CD8-positive, alpha-beta memory T cell (primary cell): ENCODE measurements around the gene GBF1. TPM values are rescaled to one million over a fixed set of nuclear protein-coding genes. Genes with fewer than 3 reads are reported as not detected.
A peak's percentile ranks its signal among the peaks of the same experiment; 100 is the strongest.

ENCODE experiments used
- CTCF ChIA-PET: fragments of 350-600 bp; sonication (Branson Sonifier 250); formaldehyde crosslinking; loops from one replicate; lab custom pipeline; 2021; ENCODE audit warnings: antibody characterized with exemption; lab: Charles Lee
- POLR2A ChIA-PET: fragments of 350-600 bp; sonication (Branson Sonifier 250); formaldehyde crosslinking; loops from one replicate; lab custom pipeline; 2021; ENCODE audit warnings: antibody characterized with exemption; lab: Charles Lee
- DNase-seq, 5 donors: peaks; one replicate each; pipeline versions ENCODE4 v3.0.0 to v3.0.0-alpha.2; 2020 to 2022; ENCODE audit warnings: mixed read lengths in 1 of 5
- H3K27ac ChIP-seq: one replicate; pipeline ENCODE4 v1.7.0; 2013; ENCODE audit warnings: low read depth, mild to moderate bottlenecking, low read length, moderate library complexity
- H3K27me3 ChIP-seq: 2 replicates; pipeline ENCODE4 v1.7.0; 2013; ENCODE audit warnings: low read length, mild to moderate bottlenecking; ENCODE audit not compliant: insufficient read depth, poor library complexity, severe bottlenecking
- H3K36me3 ChIP-seq: 2 replicates; pipeline ENCODE4 v1.7.0; 2013; ENCODE audit warnings: mild to moderate bottlenecking, low read length, moderate library complexity; ENCODE audit not compliant: insufficient read depth
- H3K4me1 ChIP-seq: 2 replicates; pipeline ENCODE4 v1.7.0; 2013; ENCODE audit warnings: mild to moderate bottlenecking, low read length, moderate library complexity; ENCODE audit not compliant: insufficient read depth
- H3K4me3 ChIP-seq: 2 replicates; pipeline ENCODE4 v1.7.0; 2013; ENCODE audit warnings: mild to moderate bottlenecking, low read length
- H3K9me3 ChIP-seq: 2 replicates; pipeline ENCODE4 v1.7.0; 2013; ENCODE audit warnings: mild to moderate bottlenecking, low read length
- H3K27ac Mint-ChIP-seq, 8 donors: one replicate each; pipeline ENCODE4 v1.8.0; 2020 to 2021; ENCODE audit warnings: mixed read lengths in 8 of 8, mild to moderate bottlenecking in 6 of 8, inconsistent platforms in 3 of 8, moderate library complexity in 3 of 8
- H3K27me3 Mint-ChIP-seq, 2 donors: one replicate each; pipeline ENCODE4 v1.8.0; 2020 to 2021; ENCODE audit warnings: mixed read lengths in 2 of 2, mild to moderate bottlenecking in 1 of 2, moderate library complexity in 1 of 2
- H3K36me3 Mint-ChIP-seq, 3 donors: one replicate each; pipeline ENCODE4 v1.8.0; 2020 to 2021; ENCODE audit warnings: mixed read lengths in 3 of 3, inconsistent platforms in 1 of 3, mild to moderate bottlenecking in 1 of 3
- H3K4me1 Mint-ChIP-seq, 3 donors: one replicate each; pipeline ENCODE4 v1.8.0; 2020 to 2021; ENCODE audit warnings: mixed read lengths in 3 of 3, inconsistent platforms in 1 of 3, mild to moderate bottlenecking in 1 of 3
- H3K4me3 Mint-ChIP-seq, 7 donors: one replicate each; pipeline ENCODE4 v1.8.0; 2020 to 2021; ENCODE audit warnings: mixed read lengths in 7 of 7, mild to moderate bottlenecking in 6 of 7, moderate library complexity in 4 of 7, inconsistent platforms in 2 of 7
- H3K9me3 Mint-ChIP-seq, 5 donors: one replicate each; pipeline ENCODE4 v1.8.0; 2020 to 2022; ENCODE audit warnings: mixed read lengths in 5 of 5, mild to moderate bottlenecking in 3 of 5, moderate library complexity in 2 of 5, inconsistent platforms in 1 of 5
- polyA plus RNA-seq: library from polyadenylated mRNA; unstranded; fragments of 300-500 nt; fragmentation: Illumina TruSeq; gene quantifications from one replicate; pipeline ENCODE4 v1.2.3, GENCODE V29; 2021
- total RNA-seq, 2 experiments: library from RNA; stranded (reverse); gene quantifications; one replicate each; pipeline ENCODE4 v1.2.3, GENCODE V29; 2021

The GBF1 gene
- total and polyA plus RNA-seq, 3 experiments from 2014 or later = 21.6 to 39.2 (median 38.7) TPM

DNA sequence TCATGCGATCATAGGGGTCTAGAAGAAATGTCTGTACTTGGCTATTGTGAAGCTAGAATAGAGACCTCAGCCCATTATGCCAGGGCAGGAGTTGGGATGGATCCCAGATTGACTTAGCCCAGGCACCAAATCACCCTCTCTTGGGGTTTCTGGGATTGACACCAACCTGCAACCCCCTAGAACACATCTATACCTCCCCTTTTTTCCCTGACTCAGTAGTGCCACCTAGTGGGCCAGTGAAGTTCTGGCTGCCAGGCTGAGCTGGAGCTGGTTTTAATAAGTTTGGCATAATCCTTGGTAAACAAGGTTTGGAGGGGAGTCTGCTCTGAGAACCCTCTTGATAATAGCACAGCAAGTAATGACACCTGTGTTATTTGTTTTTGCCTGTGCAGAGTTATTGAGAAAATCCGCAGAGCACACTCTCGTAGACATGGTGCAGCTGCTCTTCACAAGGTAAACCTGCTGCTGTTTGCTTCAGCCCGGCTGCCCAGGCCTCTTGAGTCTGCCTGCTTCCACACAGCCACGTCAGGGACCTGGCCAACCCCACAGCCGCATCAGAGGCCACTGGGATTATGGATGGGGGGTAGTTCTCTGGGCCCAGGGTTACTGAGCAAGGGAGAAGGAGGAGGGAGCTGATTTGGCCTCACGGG, 106.9 kb downstream of the GBF1 start:
- Histone ChIP-seq H3K27me3 (no peaks in the 10 kb centered on the region), H3K27ac (no peak overlapping the region), H3K4me3 (no peak overlapping the region), H3K9me3 (no peaks in the 10 kb centered on the region), H3K36me3 (peaks cover 32% of the 10 kb centered on the region), H3K4me1 (no peaks in the 10 kb centered on the region)
- ChIA-PET CTCF (interaction anchor here (0.6 to 14.9 kb wide), 30 partner anchors 10 to 183 kb away, joined by 3 to 327 read pairs (median 4); partner anchors contain the start of genes C10orf95, ELOVL3, GBF1 and PITX3), POLR2A (interaction anchor here (2.6 kb wide), 1 partner anchor 121 kb away, joined by 7 read pairs; no protein-coding TSS in a partner anchor)
- peaks cover 0 to 74% (median 22%) of the 10 kb centered on the region in 3 donors for H3K36me3 Mint-ChIP-seq
- H3K27ac Mint-ChIP-seq = peak overlapping the region in 3 of 8 donors; percentile 23 to 35 (median 24)
- peaks cover 0 to 5% (median 0%) of the 10 kb centered on the region in 3 donors for H3K4me1 Mint-ChIP-seq
- peak; percentile 51 to 75 (median 59) for DNase-seq
- no peaks in the 10 kb centered on the region for H3K27me3 Mint-ChIP-seq
- no peak overlapping the region for H3K4me3 Mint-ChIP-seq
- no peaks in the 10 kb centered on the region for H3K9me3 Mint-ChIP-seq

DNA sequence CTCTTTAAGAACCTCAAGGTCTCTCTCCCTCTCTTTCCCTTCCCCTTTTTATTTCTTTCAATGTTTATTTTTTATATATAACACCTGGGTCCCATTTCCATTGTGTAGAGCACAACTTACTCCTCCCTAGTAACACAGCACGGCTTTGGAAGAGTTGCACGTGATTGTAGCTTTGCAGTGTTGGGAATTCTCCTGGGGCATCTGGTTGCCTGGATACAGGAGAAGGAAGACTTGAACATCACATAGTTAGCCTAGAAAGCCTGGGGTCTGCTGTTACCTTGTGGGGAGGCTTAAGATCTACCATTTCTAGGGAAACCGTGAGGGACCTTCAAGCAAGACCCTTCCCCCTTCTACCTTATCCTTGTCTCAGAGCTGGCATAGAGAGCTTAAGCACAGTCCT, 109.1 kb downstream of the GBF1 start:
- Mint-ChIP-seq H3K36me3 (peaks cover 0 to 82% (median 24%) of the 10 kb centered on the region in 3 donors), H3K27ac (no peak overlapping the region), H3K4me1 (peaks cover 0 to 2% (median 0%) of the 10 kb centered on the region in 3 donors), H3K4me3 (no peak overlapping the region), H3K9me3 (no peaks in the 10 kb centered on the region), H3K27me3 (no peaks in the 10 kb centered on the region)
- Histone ChIP-seq H3K36me3 (peaks cover 49% of the 10 kb centered on the region), H3K4me3 (no peak overlapping the region), H3K27ac (no peak overlapping the region), H3K27me3 (no peaks in the 10 kb centered on the region), H3K9me3 (no peaks in the 10 kb centered on the region), H3K4me1 (no peaks in the 10 kb centered on the region)
- POLR2A ChIA-PET = no interaction called here
- no peak for DNase-seq
- CTCF ChIA-PET = interaction anchor here (0.6 to 14.9 kb wide), 5 partner anchors 8 to 185 kb away, joined by 3 to 327 read pairs (median 29); partner anchors contain the start of genes ELOVL3 and PITX3

DNA sequence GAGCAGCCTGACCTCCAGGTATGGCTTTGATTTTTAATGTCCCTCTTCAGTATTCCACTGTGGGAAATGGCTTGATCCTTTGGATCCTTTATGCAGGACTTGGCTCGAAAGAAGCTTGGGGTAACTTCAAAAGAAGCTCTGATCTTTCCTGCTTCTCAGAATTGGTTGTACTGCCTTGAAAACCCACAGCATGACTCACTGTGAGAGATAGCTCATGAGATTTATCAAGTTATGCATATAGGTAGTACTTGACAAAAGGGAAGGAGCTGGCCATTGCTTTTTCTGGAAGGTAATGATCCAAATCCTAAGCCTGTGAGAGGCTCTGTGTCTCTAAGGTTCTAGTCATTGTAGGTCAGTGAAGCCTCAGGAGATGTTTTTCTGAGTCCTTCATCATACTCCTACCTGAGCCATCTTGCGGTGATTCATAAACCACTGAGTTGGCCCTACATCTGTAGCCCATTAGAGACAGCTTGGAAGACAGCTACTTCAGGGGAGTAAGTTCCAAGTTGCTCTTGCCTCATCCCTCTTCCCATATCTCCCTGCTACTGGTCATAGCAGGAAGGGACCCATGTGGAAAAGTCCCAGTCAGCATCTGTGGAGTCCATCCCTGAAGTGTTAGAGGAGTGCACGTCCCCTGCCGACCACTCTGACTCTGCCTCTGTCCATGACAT, 113.5 kb downstream of the GBF1 start:
- Mint-ChIP-seq H3K9me3 (no peaks in the 10 kb centered on the region), H3K4me3 (no peak overlapping the region), H3K27me3 (no peaks in the 10 kb centered on the region), H3K27ac (no peak overlapping the region), H3K36me3 (peaks cover 21 to 91% (median 42%) of the 10 kb centered on the region in 3 donors), H3K4me1 (peaks cover 0 to 2% (median 0%) of the 10 kb centered on the region in 3 donors)
- Histone ChIP-seq H3K27me3 (no peaks in the 10 kb centered on the region), H3K36me3 (peaks cover 61% of the 10 kb centered on the region), H3K27ac (no peak overlapping the region), H3K4me3 (no peak overlapping the region), H3K4me1 (no peaks in the 10 kb centered on the region), H3K9me3 (no peaks in the 10 kb centered on the region)
- ChIA-PET POLR2A (no interaction called here), CTCF (interaction anchor here (1.2 to 14.9 kb wide), 2 partner anchors 10 to 128 kb away, joined by 3 to 327 read pairs; partner anchors contain the start of gene ELOVL3)
- DNase-seq = no peak

DNA sequence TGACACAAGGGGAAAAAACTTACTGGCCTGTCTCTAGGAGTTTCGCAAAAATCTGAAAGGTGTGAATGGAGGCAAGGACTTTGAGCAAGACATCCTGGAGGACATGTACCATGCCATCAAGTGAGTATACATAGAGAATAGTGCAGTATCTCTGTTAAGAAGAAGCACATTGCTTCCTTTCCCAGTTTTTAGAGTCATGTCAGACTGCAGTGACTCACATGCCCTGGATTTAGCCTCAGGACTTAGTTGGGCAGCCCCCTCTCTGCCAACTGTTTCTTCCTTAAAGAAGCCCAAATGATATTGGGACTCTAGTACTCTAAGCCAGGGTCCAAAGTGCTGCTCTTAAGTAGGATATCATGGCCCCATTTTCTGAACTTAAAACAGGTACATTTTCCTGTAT, 122.1 kb downstream of the GBF1 start:
- H3K27me3 ChIP-seq = no peaks in the 10 kb centered on the region
- no peak for DNase-seq
- H3K9me3 ChIP-seq = no peaks in the 10 kb centered on the region
- H3K36me3 ChIP-seq = peaks cover 84% of the 10 kb centered on the region
- no peak overlapping the region for H3K4me3 ChIP-seq
- Mint-ChIP-seq H3K4me1 (no peaks in the 10 kb centered on the region), H3K9me3 (no peaks in the 10 kb centered on the region), H3K27me3 (no peaks in the 10 kb centered on the region), H3K4me3 (no peak overlapping the region), H3K27ac (no peak overlapping the region), H3K36me3 (peaks cover 28 to 91% (median 47%) of the 10 kb centered on the region in 3 donors)
- no peak overlapping the region for H3K27ac ChIP-seq
- ChIA-PET CTCF (no interaction called here), POLR2A (no interaction called here)
- no peaks in the 10 kb centered on the region for H3K4me1 ChIP-seq

DNA sequence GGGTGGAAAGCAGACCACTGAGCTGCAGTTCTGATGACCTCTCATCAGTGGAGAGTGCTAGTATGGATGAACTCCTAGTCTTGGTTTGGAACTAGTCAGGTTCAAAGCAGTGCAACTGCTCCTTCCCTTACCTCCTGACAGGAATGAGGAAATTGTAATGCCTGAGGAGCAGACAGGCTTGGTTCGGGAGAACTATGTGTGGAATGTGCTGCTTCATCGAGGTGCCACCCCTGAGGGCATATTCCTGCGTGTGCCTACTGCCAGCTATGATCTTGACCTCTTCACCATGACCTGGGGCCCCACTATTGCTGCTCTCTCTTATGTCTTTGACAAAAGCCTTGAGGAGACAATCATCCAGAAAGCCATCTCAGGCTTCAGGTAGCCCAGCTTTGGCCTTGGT, 122.7 kb downstream of the GBF1 start:
- H3K4me1 ChIP-seq = no peaks in the 10 kb centered on the region
- H3K9me3 ChIP-seq = no peaks in the 10 kb centered on the region
- no peaks in the 10 kb centered on the region for H3K4me1 Mint-ChIP-seq
- no peaks in the 10 kb centered on the region for H3K9me3 Mint-ChIP-seq
- H3K27ac ChIP-seq = no peak overlapping the region
- no peak overlapping the region for H3K4me3 ChIP-seq
- H3K27me3 ChIP-seq = no peaks in the 10 kb centered on the region
- no peak overlapping the region for H3K4me3 Mint-ChIP-seq
- H3K27ac Mint-ChIP-seq = peak overlapping the region in 1 of 8 donors; percentile 81
- POLR2A ChIA-PET = no interaction called here
- H3K27me3 Mint-ChIP-seq = no peaks in the 10 kb centered on the region
- peaks cover 29 to 91% (median 44%) of the 10 kb centered on the region in 3 donors for H3K36me3 Mint-ChIP-seq
- peaks cover 79% of the 10 kb centered on the region for H3K36me3 ChIP-seq
- CTCF ChIA-PET = no interaction called here
- DNase-seq = no peak

DNA sequence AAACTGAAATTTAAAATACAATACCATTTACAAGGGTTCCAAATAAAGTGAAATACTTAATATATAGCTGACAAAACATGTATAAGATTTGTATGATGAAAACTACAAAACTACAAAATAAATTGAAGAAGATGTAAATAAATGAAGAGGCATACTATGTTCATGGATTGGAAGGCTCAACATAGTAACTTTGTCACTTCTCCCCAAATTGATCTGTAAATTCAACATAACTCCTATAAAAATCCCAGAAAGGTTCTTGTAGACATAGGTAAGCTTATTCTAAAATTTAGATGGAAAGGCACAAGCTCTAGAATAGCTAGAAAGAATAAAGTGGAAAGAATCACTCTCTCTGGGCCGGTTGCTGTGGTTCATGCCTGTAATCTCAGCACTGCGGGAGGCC, 126.0 kb downstream of the GBF1 start:
- H3K4me1 ChIP-seq = no peaks in the 10 kb centered on the region
- Mint-ChIP-seq H3K4me1 (no peaks in the 10 kb centered on the region), H3K9me3 (no peaks in the 10 kb centered on the region), H3K36me3 (peaks cover 26 to 91% (median 36%) of the 10 kb centered on the region in 3 donors), H3K4me3 (no peak overlapping the region), H3K27me3 (no peaks in the 10 kb centered on the region), H3K27ac (no peak overlapping the region)
- no peak for DNase-seq
- H3K27me3 ChIP-seq = no peaks in the 10 kb centered on the region
- no peak overlapping the region for H3K4me3 ChIP-seq
- H3K36me3 ChIP-seq = peaks cover 68% of the 10 kb centered on the region
- no peaks in the 10 kb centered on the region for H3K9me3 ChIP-seq
- ChIA-PET CTCF (interaction anchor here (0.8 kb wide), 1 partner anchor 15 kb away, joined by 3 read pairs; no protein-coding TSS in a partner anchor), POLR2A (no interaction called here)
- no peak overlapping the region for H3K27ac ChIP-seq

DNA sequence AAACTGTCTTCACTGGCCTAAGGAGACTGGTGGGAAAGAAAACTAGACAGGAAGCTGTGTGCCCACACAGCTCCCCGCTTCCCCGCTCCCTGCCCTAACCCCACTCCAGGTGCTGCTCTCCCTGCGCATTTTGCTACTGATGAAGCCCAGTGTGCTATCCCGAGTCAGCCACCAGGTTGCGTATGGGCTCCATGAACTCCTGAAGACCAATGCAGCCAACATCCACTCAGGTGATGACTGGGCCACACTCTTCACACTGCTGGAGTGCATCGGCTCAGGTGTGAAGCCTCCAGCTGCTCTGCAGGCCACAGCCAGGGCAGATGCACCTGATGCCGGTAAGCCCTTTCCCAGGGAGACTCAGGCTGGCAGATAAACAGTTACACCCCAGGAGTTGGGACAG, 129.9 kb downstream of the GBF1 start:
- Histone ChIP-seq H3K36me3 (peaks cover 50% of the 10 kb centered on the region), H3K4me1 (no peaks in the 10 kb centered on the region), H3K27me3 (no peaks in the 10 kb centered on the region), H3K4me3 (no peak overlapping the region), H3K9me3 (no peaks in the 10 kb centered on the region), H3K27ac (no peak overlapping the region)
- Mint-ChIP-seq H3K36me3 (peaks cover 13 to 88% (median 18%) of the 10 kb centered on the region in 3 donors), H3K27me3 (no peaks in the 10 kb centered on the region), H3K9me3 (no peaks in the 10 kb centered on the region), H3K4me1 (no peaks in the 10 kb centered on the region), H3K4me3 (no peak overlapping the region), H3K27ac (no peak overlapping the region)
- CTCF ChIA-PET = interaction anchor here (1.8 kb wide), 1 partner anchor 19 kb away, joined by 6 read pairs; no protein-coding TSS in a partner anchor
- no peak for DNase-seq
- POLR2A ChIA-PET = no interaction called here

DNA sequence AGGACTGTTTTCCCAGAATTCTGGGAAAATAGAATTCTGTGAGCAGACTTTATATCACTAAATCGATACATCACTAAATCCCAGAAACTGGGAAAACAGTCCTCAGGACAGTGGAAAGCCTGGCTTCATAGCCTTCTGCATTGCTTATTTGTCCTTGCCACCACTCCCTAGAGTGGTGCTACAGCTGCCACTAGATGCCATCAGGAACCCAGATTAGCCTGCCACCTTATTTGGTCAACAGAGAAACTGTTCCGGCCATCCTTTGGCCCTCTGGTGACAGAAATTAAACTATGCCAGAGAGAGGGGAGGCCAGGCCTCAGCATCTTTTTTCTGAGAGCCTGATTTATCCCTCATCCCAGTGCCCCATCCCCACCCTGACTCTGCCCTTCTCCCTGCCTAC, 130.5 kb downstream of the GBF1 start:
- Mint-ChIP-seq H3K9me3 (no peaks in the 10 kb centered on the region), H3K36me3 (peaks cover 13 to 88% (median 13%) of the 10 kb centered on the region in 3 donors), H3K4me1 (no peaks in the 10 kb centered on the region), H3K4me3 (no peak overlapping the region), H3K27ac (peak overlapping the region in 2 of 8 donors; percentile 49 to 66), H3K27me3 (no peaks in the 10 kb centered on the region)
- no peaks in the 10 kb centered on the region for H3K27me3 ChIP-seq
- no peak overlapping the region for H3K4me3 ChIP-seq
- H3K9me3 ChIP-seq = no peaks in the 10 kb centered on the region
- H3K4me1 ChIP-seq = no peaks in the 10 kb centered on the region
- DNase-seq = no peak
- ChIA-PET CTCF (interaction anchor here (1.5 to 1.8 kb wide), 2 partner anchors 18 to 24 kb away, joined by 4 to 6 read pairs; no protein-coding TSS in a partner anchor), POLR2A (no interaction called here)
- no peak overlapping the region for H3K27ac ChIP-seq
- H3K36me3 ChIP-seq = peaks cover 50% of the 10 kb centered on the region
